AG04449 (cell line): Measurements from ENCODE around the gene NDE1.

ENCODE experiments used
- CTCF ChIA-PET: fragments of 350-600 bp; formaldehyde crosslinking; extraction: SDS; loops from one replicate; lab custom pipeline; 2021; ENCODE audit warnings: antibody characterized with exemption; lab: Yijun Ruan, JAX
- POLR2A ChIA-PET: fragments of 400-600, 350-600 bp; formaldehyde crosslinking; extraction: SDS; loops from one replicate; lab custom pipeline; 2020; ENCODE audit warnings: antibody characterized with exemption, inconsistent platforms; lab: Yijun Ruan, JAX
- DNase-seq: peaks from one replicate; pipeline ENCODE4 v3.0.0-alpha.2; 2010; ENCODE audit warnings: low read depth, low spot score
- H3K4me3 ChIP-seq: 2 replicates; pipeline ENCODE4 v1.5.1; 2011; ENCODE audit warnings: low read depth, mild to moderate bottlenecking, control low read depth, low read length
- CTCF ChIP-seq: IDR thresholded peaks from one replicate; pipeline ENCODE4 v1.5.1; 2011; ENCODE audit warnings: mild to moderate bottlenecking, moderate library complexity, low read length, control low read depth, inconsistent platforms; ENCODE audit not compliant: insufficient read depth; ENCODE audit errors: missing control alignments

The NDE1 gene

GRCh38 chr16:15768201-15768600 is 118.2 kb downstream of the NDE1 start:
- H3K4me3 ChIP-seq = no peak overlapping the region
- TF ChIP-seq CTCF = no peak
- DNase-seq = no peak
- CTCF ChIA-PET = interaction anchor here (1.0 to 1.4 kb wide), 3 partner anchors 13 to 55 kb away, joined by 3 to 8 read pairs (median 3); no protein-coding TSS in a partner anchor
- POLR2A ChIA-PET = no interaction called here

- H3K4me3 ChIP-seq = no peak overlapping the region
- ChIA-PET CTCF (interaction anchor here (1.3 to 2.8 kb wide), 2 partner anchors 12 to 54 kb away, joined by 3 to 20 read pairs; no protein-coding TSS in a partner anchor), POLR2A (no interaction called here)
- no peak for DNase-seq
- no peak for TF ChIP-seq CTCF
Observed at GRCh38 chr16:15769239-15769638, 119.2 kb downstream of the NDE1 start.

GRCh38 chr16:15770107-15770506 is 120.1 kb downstream of the NDE1 start:
- no peak for DNase-seq
- POLR2A ChIA-PET = no interaction called here
- CTCF ChIA-PET = interaction anchor here (1.0 to 2.8 kb wide), 5 partner anchors 13 to 78 kb away, joined by 3 to 20 read pairs (median 4); no protein-coding TSS in a partner anchor

GRCh38 chr16:15770512-15770911 is 120.5 kb downstream of the NDE1 start:
- ChIA-PET POLR2A (no interaction called here), CTCF (interaction anchor here (1.0 to 2.8 kb wide), 5 partner anchors 14 to 77 kb away, joined by 3 to 20 read pairs (median 4); no protein-coding TSS in a partner anchor)
- peak; percentile 10 for DNase-seq
- no peak for TF ChIP-seq CTCF
- no peak overlapping the region for H3K4me3 ChIP-seq

More at GRCh38 chr16:15770107-15770506, 120.1 kb downstream of the NDE1 start:
- no peak overlapping the region for H3K4me3 ChIP-seq
- TF ChIP-seq CTCF = no peak

GRCh38 chr16:15771694-15772093 is 121.6 kb downstream of the NDE1 start:
- TF ChIP-seq CTCF = no peak
- ChIA-PET CTCF (interaction anchor here (1.3 to 2.8 kb wide), 2 partner anchors 15 to 50 kb away, joined by 7 to 20 read pairs; no protein-coding TSS in a partner anchor), POLR2A (no interaction called here)
- DNase-seq = no peak
- no peak overlapping the region for H3K4me3 ChIP-seq

GRCh38 chr16:15772579-15773293 is 122.7 kb downstream of the NDE1 start:
- POLR2A ChIA-PET = no interaction called here
- CTCF ChIA-PET = interaction anchor here (0.8 to 1.3 kb wide), 4 partner anchors 9 to 48 kb away, joined by 3 to 7 read pairs (median 4); no protein-coding TSS in a partner anchor
- DNase-seq = no peak
- no peak overlapping the region for H3K4me3 ChIP-seq
- TF ChIP-seq CTCF = no peak
